Suprapubic skin (tissue), 3 donors: Measurements from ENCODE around the gene MNS1.

Experiments used
- CTCF ChIP-seq, 2 donors: fragments of 200-600 bp in 1 of 2; fragments of 450-650 bp in 1 of 2; sonication (generic) in 1 of 2; IDR thresholded peaks; one replicate each; pipeline ENCODE4 v1.5.1; 2016 to 2019; ENCODE audit warnings: antibody characterized with exemption in 2 of 2, mild to moderate bottlenecking in 1 of 2, moderate library complexity in 1 of 2
- POLR2A ChIP-seq, 2 donors: fragments of 450-650 bp; IDR thresholded peaks; one replicate each; pipeline ENCODE4 v1.6.1; 2017; ENCODE audit warnings: antibody characterized with exemption in 2 of 2, mild to moderate bottlenecking in 2 of 2, moderate library complexity in 2 of 2

DNA sequence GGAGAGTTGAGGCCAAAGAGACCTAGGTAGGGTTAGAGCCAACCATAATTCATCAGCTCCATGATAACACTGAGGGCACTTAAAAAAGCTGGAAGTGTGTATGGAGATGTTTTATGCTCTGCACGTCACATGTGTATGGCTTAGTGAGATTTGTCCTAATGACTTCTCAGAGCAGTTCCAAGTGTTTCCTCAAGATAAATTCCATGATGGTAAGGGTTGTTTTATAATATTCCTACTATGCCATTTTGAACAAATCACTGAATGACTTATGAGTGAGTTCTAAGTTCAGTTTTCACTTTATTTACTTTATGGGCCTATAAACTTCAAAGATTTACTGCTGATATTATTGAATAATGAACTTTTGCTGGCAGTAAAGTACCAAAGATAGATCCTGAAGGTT lies 71.7 kb downstream of the MNS1 start:
- TF ChIP-seq POLR2A (IDR thresholded peaks at IDR 0.05) (no peak), CTCF (IDR thresholded peaks at IDR 0.05) (no peak)
